GM18511 (cell line): ENCODE data around the gene KLHL2.
A peak's percentile ranks its signal among the peaks of the same experiment; 100 is the strongest.
"Not testable (repeated sequence)": the region's sequence is repeated elsewhere in the genome, so short reads cannot be mapped to it uniquely, and the experiment has no call there.

Experiments used
- ATAC-seq: cut with Tn5 transposase; IDR thresholded peaks from one replicate; pipeline ENCODE4 v1.9.1; 2021; ENCODE audit warnings: mild to moderate bottlenecking, moderate library complexity; ENCODE audit not compliant: unreplicated experiment

Gene KLHL2

DNA sequence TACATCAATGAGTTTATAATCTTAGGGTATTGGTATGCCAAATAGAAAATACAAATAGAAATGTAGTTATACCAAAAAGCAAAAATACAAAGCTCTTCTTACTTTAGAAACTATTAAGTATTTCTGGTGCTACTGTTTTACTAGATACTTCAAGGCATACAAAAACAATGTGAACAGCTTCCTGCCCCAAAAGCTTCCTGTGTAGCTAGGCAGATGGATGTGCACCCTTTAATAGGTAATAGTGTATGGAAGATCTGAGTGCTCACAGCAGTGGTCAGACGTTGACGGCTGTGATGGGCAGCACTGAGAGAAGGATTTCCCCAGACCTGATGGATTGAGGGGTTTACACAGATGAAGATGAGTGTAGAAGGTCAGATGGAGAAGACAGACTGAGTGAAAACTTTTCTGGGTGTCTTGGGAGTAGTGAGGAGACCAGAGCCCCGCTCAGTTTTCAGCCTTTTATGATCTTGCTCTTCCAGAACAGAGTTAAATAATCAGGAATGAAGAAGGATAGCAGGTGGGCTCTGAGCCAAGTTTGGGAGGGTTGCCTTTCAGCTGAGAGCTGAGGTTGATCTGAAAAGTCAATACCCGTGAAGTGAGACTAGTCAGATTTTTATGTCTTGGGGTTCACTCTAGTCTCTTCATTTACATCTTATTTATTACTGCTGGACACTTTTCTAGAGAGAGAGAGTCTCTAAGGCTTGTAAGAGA, 22.3 kb downstream of the KLHL2 start:
- ATAC-seq = not testable (repeated sequence)

DNA sequence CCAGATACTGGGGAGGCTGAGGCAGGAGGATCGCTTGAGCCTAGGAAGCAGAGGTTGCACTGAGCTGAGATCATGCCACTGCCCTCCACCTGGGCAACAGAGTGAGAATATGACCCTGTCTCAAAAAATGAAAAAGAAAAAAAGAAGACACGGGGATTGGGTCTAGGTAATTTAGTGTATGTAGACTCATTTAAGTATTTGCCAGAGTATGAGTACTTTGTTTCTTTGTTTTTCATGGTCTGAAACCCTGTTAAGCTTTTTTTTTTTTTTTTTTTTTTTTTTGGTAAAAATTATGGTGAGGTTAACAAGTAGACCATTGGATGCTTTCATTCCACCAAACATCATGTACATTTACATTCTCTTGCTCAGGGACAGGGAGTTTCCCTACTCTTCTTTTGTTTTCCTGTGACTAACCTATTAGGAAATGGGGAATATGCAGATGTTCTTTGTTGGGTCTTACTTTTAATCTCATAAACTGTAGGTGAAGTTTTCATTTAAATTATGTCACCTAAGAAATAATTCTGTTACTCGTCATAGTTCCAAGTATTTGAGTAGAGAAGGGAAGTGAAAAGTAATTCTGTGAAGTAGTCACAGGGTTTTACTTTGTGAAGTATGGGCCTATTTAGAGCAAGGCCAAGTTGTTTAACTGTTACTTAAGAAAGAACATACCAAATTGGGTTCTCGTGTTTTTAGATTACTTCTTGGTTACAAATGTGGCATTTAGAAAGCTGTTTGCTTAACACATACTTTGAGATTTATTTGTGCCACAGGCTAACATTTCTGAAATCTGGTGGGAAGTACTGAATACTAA, 25.5 kb downstream of the KLHL2 start:
- ATAC-seq = peak; percentile 55

DNA sequence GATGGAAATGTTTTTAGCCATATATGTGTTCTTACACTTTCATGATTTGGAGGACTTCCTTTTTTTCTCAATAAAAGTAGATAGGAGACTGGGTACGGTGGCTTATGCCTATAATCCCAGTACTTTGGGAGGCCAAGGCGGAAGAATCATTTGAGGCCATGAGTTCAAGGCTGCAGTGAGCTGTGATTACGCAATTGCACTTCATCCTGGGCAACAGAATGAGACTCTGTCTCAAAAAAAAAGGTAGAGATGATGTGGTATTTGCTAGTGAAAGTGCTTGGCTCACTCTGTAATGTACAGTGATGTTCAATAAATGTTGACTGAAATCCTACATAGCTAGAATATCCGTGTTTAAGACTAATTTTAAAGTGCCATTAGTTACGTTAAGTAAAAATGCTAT, 27.4 kb downstream of the KLHL2 start:
- ATAC-seq = no peak

DNA sequence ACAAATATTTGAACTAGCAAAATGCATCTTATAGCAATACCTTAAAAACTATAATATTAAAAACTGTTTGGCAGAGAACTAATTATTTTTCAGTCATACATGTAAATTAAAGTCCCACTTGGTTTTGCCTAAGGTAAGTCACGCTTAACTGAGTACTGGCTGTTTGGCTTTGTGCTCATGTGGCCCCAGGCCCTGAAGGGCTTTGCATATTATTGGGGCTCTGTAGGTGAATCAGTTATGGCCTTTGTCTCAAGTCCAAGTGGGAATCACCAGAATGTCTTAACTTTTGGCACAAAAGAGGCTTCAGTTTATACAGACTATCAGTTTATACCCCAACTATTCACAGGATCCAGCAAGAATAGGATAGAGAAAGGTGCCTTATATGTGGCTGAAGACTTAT, 29.5 kb downstream of the KLHL2 start:
- not testable (repeated sequence) for ATAC-seq

DNA sequence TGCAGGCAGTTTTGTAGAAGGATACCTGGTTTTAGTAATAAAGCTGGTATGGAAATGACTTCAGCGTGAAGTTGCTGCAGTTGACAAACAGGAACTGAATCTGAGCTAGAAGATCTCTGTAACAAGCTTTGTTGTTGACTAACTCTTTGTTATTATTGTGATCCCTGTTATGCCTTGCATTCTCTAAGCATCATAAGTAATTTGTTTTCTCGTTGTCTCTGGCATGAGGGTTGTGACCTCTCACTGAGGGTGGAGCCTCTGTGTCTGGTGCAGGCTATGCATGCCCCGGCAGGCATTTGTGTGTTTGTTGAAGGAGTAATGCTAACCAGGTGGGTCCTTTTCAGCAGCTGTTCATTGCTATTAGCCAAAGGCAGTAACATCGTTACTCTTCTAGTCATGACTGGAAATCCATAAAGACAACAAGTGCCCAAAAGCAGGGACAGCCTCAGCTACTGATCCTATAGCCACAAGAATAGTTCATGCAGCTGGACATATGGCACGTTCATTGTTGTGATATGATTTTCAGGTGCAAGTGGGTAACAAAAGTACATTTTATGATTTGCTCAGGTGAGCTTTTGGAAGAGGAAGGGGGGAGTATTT, 30.8 kb downstream of the KLHL2 start:
- peak; percentile 69 for ATAC-seq

DNA sequence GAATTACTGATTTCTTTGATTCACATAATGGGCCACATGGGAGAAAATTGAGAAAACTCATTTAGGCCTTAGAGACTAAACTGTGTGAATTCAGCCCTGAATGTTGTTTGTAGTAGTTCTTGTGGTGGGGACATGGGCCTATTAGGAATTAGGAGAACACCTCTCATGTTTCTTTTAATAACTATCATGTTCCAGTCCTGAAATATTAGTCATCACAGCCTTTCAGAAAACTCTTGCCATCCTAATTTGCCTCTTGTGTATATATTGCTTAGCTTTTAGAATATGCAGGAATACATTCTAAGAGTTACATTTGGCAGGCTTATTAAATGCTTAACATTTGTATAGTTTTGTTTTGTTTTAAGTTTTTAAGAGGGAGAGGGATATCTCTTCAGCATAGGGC, 33.4 kb downstream of the KLHL2 start:
- not testable (repeated sequence) for ATAC-seq

DNA sequence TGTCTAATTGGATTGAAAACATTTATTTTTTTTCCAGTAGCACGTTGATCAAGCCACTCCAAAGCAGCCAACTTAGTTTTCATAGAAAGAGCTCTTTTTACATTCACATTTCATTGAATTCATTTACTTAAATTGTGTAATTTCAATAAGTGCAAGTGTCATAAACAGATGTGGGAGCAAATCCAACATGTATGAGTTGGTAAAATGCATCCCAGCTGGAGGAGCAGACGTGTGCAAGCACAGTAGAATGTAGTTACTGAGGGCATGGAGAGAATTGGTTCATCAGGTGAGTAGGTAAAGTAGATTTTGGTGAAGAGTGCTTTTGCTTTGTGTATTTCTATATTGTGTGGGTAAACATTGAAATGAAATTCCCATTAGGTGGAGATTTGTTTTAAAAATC, 36.8 kb downstream of the KLHL2 start:
- ATAC-seq = not testable (repeated sequence)

DNA sequence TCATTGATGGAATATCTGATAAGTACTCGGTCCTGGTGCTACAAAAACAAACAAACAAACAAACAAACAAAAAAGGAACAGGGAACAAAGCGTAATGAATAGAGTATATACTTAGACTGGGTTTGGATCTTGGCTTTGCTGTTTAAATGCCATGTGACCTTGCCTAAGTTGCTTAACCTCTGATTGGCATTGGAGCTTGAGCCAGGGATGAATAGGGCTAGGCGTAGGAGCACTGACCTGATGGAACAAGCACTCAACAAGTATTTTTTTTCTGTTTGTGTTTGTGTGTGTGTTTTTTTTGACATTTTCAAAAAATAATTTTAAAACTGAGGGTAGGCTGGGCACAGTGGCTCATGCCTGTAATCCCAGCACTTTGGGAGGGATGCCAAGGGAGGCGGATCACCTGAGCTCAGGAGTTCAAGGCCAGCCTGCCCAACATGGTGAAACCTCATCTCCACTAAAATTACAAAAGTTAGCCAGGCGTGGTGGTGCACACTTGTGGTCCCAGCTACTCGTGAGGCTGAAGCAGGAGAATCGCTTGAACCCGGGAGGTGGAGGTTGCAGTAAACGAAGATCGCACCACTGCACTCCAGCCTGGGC, 37.3 kb downstream of the KLHL2 start:
- ATAC-seq = not testable (repeated sequence)

DNA sequence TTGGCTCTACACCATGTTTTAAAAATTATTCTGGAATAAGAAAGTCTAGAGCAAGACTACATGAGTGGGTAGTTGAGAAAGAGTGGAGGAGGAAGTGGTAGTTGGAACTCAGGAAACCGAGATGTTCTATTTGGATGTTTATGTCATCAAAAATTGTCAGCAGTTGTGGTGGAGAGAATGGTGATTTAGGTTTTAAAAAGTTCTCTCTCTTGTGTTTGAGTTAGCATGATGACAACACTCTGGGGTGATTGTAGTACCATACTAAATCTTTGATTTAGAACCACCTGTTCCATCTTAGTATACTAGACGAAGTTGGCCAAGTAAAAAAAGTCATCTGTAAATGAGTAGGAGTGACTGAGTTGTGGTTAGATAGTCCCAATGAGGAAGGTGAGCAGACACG, 40.7 kb downstream of the KLHL2 start:
- ATAC-seq = no peak

DNA sequence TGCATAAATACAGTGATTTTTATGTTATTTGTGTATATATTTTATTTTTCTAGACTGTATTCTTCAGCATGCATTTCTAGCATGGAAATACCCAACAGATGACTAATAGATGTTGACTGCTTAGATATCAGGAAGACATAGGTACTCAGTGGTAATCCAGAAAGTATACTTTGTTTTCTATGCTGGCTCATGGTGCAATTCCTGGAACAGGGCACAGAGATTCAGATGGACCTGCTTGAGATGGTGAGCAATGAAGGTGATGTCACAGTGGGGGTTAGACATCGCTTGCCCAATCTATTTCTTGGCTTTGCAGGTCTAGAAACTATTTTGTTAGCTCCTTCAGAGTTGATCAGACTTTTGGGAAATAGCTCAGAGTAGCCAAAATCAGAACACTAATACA, 41.5 kb downstream of the KLHL2 start:
- not testable (repeated sequence) for ATAC-seq

DNA sequence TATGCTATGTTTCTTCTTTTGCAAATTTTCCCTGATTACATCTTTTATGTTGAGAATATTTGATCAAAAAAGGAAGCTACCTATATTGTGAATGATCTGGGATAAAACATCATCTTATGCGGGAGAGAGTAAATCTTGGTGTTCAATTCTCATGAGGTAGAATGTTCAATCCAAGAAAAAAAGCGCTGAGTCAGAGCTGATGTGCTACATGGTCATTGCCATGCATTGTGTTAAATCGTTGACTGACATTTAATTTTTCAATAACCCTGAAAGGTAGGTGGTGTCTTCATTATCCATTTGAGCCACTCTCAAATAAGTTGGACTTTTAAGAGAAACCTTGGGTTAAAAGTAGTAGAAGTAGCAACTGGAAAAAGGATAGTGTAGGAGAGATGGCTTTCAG, 47.4 kb downstream of the KLHL2 start:
- ATAC-seq = not testable (repeated sequence)

DNA sequence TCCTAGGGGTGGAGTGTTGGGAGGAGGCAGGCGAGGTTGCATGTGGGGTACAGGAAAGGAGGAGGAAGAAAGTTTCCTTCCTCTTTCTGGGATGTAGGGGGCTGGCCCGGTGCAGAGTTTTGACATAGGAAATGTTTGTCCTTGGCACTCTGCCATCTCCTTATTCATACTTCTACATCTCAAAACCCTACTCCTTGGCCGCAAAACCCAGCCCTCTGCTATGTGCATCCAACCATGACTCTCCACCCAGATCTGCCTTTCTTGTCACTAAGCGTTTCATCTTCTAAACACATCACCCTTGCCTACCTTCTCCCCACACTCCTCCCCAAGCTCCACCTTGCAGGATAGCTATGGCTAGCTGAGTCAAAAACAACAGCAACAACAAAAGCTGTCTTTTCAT, 48.1 kb downstream of the KLHL2 start:
- peak; percentile 97 for ATAC-seq

DNA sequence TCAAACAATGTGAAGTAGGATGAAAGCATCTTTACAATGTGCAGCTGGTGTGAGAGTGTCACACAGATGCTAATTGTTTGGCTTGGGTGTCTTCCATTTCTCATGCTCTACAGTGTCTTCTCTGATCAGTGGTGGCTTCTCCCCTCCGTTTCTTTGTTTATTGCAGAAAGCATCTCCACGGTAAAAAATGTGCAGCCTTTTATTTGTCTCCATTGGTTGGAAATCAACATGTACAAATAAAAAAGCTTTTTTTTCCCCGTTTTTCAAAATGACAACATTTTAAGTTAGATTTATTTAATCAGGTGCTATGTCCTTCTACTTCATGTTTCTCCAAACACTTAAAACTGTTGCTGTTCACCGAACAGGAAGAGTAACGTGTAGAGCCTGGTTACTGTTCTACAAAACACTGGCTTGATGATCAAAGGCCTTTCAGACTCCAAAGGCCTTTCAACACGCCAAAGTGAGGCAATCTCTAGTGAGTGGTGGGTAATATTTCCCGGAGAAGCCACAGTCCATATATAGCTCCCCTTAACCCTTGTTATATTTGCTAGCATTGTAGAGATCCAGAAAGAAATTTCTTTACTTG, 48.8 kb downstream of the KLHL2 start:
- ATAC-seq = peak; percentile 12

DNA sequence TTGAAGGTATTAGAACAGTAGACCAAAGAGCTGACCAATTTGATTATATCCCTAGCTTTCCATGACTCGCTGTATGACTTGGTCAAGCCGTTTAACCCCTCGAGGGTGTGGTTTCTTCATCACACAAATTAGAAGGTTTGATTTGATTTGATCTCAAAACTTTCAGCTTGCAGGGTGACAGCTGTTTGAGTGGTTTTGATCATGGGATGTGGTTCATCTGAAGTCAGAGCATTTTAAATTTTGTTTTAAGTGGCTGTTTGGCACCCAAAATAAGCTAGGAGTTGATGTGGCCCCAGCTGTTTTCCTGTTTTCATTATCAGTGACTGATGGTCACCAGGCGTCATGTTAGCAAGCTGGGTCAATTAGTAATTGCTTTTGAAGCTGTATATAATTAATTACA, 52.4 kb downstream of the KLHL2 start:
- not testable (repeated sequence) for ATAC-seq

DNA sequence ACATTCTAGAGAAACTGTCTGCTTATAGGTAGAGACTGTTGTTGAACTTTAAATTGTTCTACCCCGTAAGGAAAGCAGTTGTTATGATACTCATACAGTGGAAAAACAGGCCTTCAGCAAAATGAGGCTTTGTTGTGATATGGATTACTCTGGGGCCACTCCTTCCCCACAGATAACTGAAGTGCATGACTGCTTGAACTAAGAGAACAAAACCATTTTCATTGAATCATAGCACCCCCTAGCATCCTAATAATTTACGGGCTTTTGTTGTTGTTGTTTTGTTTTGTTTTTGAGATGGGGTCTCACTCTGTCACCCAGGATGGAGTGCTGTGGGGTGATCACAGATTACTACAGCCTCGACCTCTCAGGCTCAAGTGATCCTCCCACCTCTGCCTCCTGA, 54.9 kb downstream of the KLHL2 start:
- ATAC-seq = not testable (repeated sequence)

DNA sequence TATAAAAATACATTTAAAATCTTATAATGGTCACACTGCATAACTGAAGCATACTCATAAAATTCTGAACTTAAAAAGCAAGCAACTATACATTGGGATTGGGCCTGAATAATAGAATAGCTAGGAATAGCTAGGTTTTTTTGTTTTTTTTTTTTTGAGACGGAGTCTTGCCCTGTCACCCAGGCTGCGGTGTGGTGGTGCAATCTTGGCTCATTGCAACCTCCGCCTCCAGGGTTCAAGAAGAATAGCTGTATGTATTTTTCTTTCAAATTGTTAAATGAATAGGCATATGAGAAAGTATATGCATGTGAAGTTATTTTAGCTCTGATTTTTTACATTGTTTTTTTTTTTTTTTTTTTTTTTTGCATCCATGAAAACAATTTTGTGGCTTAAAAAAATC, 56.1 kb downstream of the KLHL2 start:
- not testable (repeated sequence) for ATAC-seq

DNA sequence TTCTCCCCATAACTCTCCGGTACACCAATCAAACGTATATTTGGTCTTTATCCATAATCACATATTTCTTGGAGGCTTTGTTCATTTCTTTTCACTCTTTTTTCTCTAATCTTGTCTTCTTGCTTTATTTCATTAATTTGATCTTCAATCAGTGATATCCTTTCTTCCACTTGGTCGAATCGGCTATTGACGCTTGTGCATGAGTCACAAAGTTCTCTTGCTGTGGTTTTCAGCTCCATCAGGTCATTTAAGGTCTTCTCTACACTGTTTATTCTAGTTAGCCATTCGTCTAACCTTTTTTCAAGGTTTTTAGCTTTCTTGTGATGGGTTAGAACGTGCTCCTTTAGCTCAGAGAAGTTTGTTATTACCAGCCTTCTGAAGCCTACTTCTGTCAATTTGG, 62.6 kb downstream of the KLHL2 start:
- not testable (repeated sequence) for ATAC-seq

DNA sequence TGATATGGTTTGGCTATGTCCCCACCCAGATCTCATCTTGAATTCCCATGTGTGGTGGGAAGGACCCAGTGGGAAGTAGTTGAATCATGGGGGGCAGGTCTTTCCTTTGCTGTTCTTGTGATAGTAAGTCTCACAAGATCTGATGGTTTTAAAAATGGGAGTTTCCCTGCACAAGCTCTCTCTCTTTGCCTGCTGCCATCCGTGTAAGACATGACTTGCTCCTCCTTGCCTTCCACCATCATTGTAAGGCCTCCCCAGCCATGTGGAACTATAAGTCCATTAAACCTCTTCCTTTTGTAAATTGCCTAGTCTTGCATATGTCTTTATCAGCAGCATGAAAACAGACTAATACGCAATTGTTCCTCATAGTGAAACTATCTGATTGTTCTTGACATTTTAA, 66.1 kb downstream of the KLHL2 start:
- not testable (repeated sequence) for ATAC-seq

DNA sequence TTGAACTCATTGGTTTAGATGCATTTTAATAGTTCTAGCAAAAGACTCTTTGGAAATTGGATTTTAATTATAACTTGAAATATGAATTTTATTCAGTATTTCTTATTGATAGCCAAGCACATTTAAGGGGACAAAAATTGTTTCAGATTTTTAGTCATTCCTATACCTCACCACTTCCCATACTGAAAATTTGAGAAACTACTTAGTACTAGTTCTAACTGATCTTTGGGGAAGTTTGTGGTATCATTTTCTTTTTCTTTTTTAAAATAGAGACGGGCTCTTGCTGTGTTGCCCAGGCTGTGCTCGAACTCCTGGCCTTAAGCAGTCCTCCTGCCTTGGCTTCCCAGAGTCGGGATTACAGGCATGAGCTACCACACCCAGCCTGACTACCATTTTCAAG, 68.0 kb downstream of the KLHL2 start:
- ATAC-seq = peak; percentile 66

DNA sequence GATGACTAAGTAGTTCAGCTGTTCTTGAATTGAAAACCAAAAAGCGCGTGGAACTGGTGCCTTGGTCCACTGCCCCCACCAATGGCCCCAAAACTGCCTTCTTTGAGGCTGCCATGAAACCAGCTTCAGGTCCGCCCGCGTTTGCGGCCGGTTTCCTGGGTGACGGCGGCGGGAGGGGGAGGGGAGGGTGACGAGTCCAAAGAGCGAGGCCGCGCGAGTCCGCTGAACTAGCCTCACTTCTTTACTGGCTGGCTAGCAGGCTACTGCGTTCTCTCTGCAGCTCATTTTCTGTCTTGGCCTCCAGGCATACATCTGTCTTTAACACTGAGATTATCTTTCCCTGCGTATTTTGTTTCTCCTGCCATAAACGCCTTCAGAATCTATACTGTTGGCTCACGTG, 72.2 kb downstream of the KLHL2 start:
- ATAC-seq = not testable (repeated sequence)

DNA sequence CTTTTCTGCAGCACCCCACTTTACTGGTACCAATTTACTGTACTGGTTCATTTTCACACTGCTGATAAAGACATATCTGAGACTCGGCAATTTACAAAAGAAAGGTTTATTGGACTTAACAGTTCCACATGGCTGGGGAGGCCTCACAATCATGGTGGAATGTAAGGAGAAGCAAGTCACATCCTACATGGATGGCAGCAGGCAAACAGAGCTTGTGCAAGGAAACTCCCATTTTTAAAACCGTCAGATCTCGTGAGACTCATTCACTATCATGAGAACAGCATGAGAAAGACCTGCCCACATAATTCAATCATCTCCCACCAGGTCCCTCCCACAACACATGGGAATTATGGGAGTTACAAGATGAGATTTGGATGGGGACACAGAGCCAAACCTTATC, 77.3 kb downstream of the KLHL2 start:
- not testable (repeated sequence) for ATAC-seq
